Measurements from ENCODE around the gene PBX2.

- TF ChIP-seq EZH2 (optimal IDR thresholded peaks at IDR 0.05; ENCODE audit: low read depth, low read length): no peak
- no peak for TF ChIP-seq CTCF (IDR thresholded peaks at IDR 0.05; ENCODE audit: low read length)
These were observed 1.5 kb downstream of the PBX2 start for GRCh38 chr6:32188381-32189068.

Measured in MM.1S (cell line).